ENCODE measurements around the gene ATXN10. TPM values are rescaled to one million over a fixed set of nuclear protein-coding genes. Genes with fewer than 3 reads are reported as not detected.

ATXN10 gene
- total RNA-seq, 4 donors from 2014 or later = 35.5 to 83.3 (median 51.1) TPM

DNA sequence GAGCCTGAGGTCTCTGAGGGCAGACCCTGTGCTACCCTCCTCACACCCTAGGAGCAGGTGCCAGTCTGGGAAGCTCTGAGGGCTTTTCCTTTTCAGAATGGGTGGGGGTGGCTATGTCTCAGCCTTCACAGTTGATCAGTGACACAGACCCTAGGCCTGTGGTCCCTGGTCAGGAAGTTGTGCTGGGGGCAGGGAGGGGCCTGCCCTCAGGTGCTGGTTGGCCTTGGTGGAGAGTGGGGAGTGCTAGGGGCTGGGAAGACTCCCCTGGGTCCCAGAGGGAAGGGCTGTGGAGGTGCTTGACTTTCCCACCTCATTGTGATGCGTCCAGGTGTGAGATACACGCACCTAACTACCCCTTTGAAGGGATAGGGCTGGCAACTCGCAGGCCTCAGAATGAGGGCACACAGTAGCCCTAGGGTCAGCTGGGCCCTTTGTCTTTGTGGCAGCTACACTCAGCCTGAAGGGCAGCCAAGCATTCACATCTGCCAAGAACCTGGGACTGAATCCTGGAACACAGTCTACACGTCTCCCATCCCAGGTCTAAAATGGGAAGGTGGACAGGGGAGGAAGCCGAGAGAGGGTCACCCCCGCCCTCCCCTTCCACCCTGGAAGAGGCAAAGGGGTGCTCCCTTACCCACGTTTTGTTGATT, 31.2 kb upstream of the ATXN10 start:
- WGBS, 2 donors = 70 to 74% methylated on average over 7 of the region's 7 CpGs
- DNase-seq (ENCODE audit: low spot score in 2 of 2) = peak in 1 of 2 donors; percentile 48
- no peak overlapping the region for H3K4me3 ChIP-seq (ENCODE audit: low read depth, poor library complexity, severe bottlenecking)
- intact Hi-C loops (cut with DNase I; ENCODE audit: low total_unique reads) = no loop called here
- no peak for TF ChIP-seq POLR2A (IDR thresholded peaks at IDR 0.05)
- TF ChIP-seq CTCF (IDR thresholded peaks at IDR 0.05) = no peak

- H3K4me3 ChIP-seq (ENCODE audit: low read depth, poor library complexity, severe bottlenecking) = no peak overlapping the region
- DNase-seq (ENCODE audit: low spot score in 2 of 2) = peak in 1 of 2 donors; percentile 74
- TF ChIP-seq POLR2A (IDR thresholded peaks at IDR 0.05) (no peak), CTCF (IDR thresholded peaks at IDR 0.05) (no peak)
- intact Hi-C loops (cut with DNase I; ENCODE audit: low total_unique reads) = no loop called here
- WGBS, 2 donors = 88 to 91% methylated on average over 20 to 24 of the region's 24 CpGs
These were observed 30.6 kb upstream of the ATXN10 start for GRCh38 chr22:45640941-45641621.

DNA sequence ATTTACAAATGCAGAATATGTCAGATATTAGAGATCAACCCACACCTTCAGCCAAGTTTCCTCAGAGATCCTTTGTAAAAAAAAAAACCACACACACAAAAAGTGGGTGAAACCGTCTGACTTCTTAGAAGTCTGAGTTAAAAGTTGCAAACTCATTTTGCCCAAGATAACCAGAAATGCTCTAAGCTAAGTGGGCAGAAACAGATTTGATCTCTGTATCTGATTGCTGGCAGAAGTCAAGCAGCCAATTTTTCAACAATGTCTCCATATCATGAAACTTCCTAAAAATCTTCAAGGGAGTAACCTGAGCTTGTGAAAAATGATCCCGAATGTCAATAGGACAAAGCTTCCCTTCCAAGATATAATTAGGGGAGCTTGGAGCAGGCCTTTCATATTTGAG, 28.6 kb upstream of the ATXN10 start:
- TF ChIP-seq CTCF (IDR thresholded peaks at IDR 0.05) (no peak), POLR2A (IDR thresholded peaks at IDR 0.05) (no peak)
- intact Hi-C loops (cut with DNase I; ENCODE audit: low total_unique reads) = no loop called here
- H3K4me3 ChIP-seq (ENCODE audit: low read depth, poor library complexity, severe bottlenecking) = no peak overlapping the region
- 54 to 62% methylated on average over 2 of the region's 2 CpGs for WGBS, 2 donors
- DNase-seq (ENCODE audit: low spot score in 2 of 2) = no peak

GRCh38 chr22:45644714-45645113, 26.9 kb upstream of the ATXN10 start:
- WGBS, 2 donors = 84 to 87% methylated on average over 12 of the region's 12 CpGs
- TF ChIP-seq POLR2A (IDR thresholded peaks at IDR 0.05) (no peak), CTCF (IDR thresholded peaks at IDR 0.05) (no peak)
- peak; percentile 1 to 52 for DNase-seq (ENCODE audit: low spot score in 2 of 2)
- intact Hi-C loops (cut with DNase I; ENCODE audit: low total_unique reads) = loop anchor here (5.0 kb wide), 1 partner anchor 67 kb away; no protein-coding TSS in a partner anchor
- no peak overlapping the region for H3K4me3 ChIP-seq (ENCODE audit: low read depth, poor library complexity, severe bottlenecking)

- WGBS, 2 donors = 47 to 60% methylated on average over 16 of the region's 16 CpGs
- intact Hi-C loops (cut with DNase I; ENCODE audit: low total_unique reads) = loop anchor here (5.0 kb wide), 1 partner anchor 68 kb away; no protein-coding TSS in a partner anchor
- H3K4me3 ChIP-seq (ENCODE audit: low read depth, poor library complexity, severe bottlenecking) = no peak overlapping the region
- TF ChIP-seq CTCF (IDR thresholded peaks at IDR 0.05) = no peak
- TF ChIP-seq POLR2A (IDR thresholded peaks at IDR 0.05) = no peak
- DNase-seq (ENCODE audit: low spot score in 2 of 2) = no peak
These were observed 26.5 kb upstream of the ATXN10 start for GRCh38 chr22:45645150-45645525.

Data from lower leg skin (tissue), 4 donors.